HepG2 (cell line): ENCODE measurements around the gene TH. TPM values are rescaled to one million over a fixed set of nuclear protein-coding genes. Genes with fewer than 3 reads are reported as not detected.

Experiments used
- ARNT ChIP-seq: fragments of 450-650 bp; IDR thresholded peaks from 2 replicates; pipeline ENCODE4 v1.6.1; 2017
- HNRNPH1 ChIP-seq: fragments of 200-400 bp; formaldehyde crosslinking; optimal IDR thresholded peaks from 2 replicates; pipeline ENCODE3; 2017; ENCODE audit warnings: mild to moderate bottlenecking, low read depth, low read length
- MIXL1 ChIP-seq: IDR thresholded peaks from 2 replicates; pipeline ENCODE4 v1.6.1; 2016
- NCOA5 ChIP-seq: sonication (generic); formaldehyde crosslinking; IDR thresholded peaks from 2 replicates; pipeline ENCODE4 v1.4.0; 2020; ENCODE audit warnings: missing genetic modification reagents
- NKX3-1 ChIP-seq: sonication (generic); formaldehyde crosslinking; IDR thresholded peaks from 2 replicates; pipeline ENCODE4 v1.5.0; 2020; ENCODE audit warnings: missing genetic modification reagents
- SNAI1 ChIP-seq: sonication (generic); formaldehyde crosslinking; IDR thresholded peaks from 2 replicates; pipeline ENCODE4 v1.5.0; 2020; ENCODE audit warnings: mild to moderate bottlenecking, missing genetic modification reagents, borderline replicate concordance
- SSRP1 ChIP-seq: IDR thresholded peaks from 2 replicates; pipeline ENCODE4 v1.6.1; 2016; ENCODE audit warnings: control low read depth
- ZMYM2 ChIP-seq: sonication (generic); formaldehyde crosslinking; IDR thresholded peaks from 2 replicates; pipeline ENCODE4 v1.8.0; 2022; ENCODE audit warnings: mild to moderate bottlenecking, missing genetic modification reagents
- ZNF136 ChIP-seq: sonication (generic); formaldehyde crosslinking; IDR thresholded peaks from 2 replicates; pipeline ENCODE4 v1.8.1; 2022; ENCODE audit warnings: low read depth, mild to moderate bottlenecking, moderate library complexity, missing genetic modification reagents
- ZNF333 ChIP-seq: sonication (generic); formaldehyde crosslinking; IDR thresholded peaks from 2 replicates; pipeline ENCODE4 v1.4.0; 2020; ENCODE audit warnings: mild to moderate bottlenecking, missing genetic modification reagents, borderline replicate concordance
- ZSCAN12 ChIP-seq: sonication (generic); formaldehyde crosslinking; IDR thresholded peaks from 2 replicates; pipeline ENCODE4 v1.9.0; 2021; ENCODE audit warnings: mild to moderate bottlenecking, missing genetic modification reagents
- polyA plus RNA-seq, 8 experiments: library from polyadenylated mRNA; depleted of rRNA in 3 of 8; stranded (reverse) in 7 of 8; unstranded in 1 of 8; fragments of >200 nt; fragmentation: Illumina TruSeq in 4 of 8; extraction: Trizol in 4 of 8; gene quantifications; 2 replicates each; pipeline versions ENCODE4 v1.2.1 to v1.2.3, GENCODE V29; 2011 to 2016; ENCODE audit warnings: low read depth in 4 of 8, missing spikeins in 1 of 8, mixed read lengths in 1 of 8; ENCODE audit not compliant: insufficient read depth in 1 of 8
- total RNA-seq, 5 experiments: library from RNA; depleted of rRNA; stranded (reverse); fragments of >200 nt; fragmentation: Illumina TruSeq; extraction: Trizol; gene quantifications; 2 replicates each; pipeline ENCODE4 v1.2.3, GENCODE V29; 2016; ENCODE audit warnings: low read depth in 1 of 5
- TF ChIP-seq, protein P1 (sequence below): IDR thresholded peaks from 2 replicates; pipeline ENCODE4 v1.6.1; 2016; ENCODE audit warnings: missing genetic modification reagents, missing compliant biosample characterization
- TF ChIP-seq, protein P2 (sequence below): IDR thresholded peaks from 2 replicates; pipeline ENCODE4 v1.6.1; 2016; ENCODE audit warnings: control low read depth
- TF ChIP-seq, protein P3 (sequence below): sonication (generic); formaldehyde crosslinking; conservative IDR thresholded peaks from 2 replicates; pipeline ENCODE4 v1.4.0; 2020; ENCODE audit warnings: missing genetic modification reagents
- TF ChIP-seq, protein P4 (sequence below): sonication (generic); formaldehyde crosslinking; IDR thresholded peaks from 2 replicates; pipeline ENCODE4 v1.4.0; 2020; ENCODE audit warnings: missing genetic modification reagents, borderline replicate concordance
- TF ChIP-seq, protein P5 (sequence below): sonication (generic); formaldehyde crosslinking; IDR thresholded peaks from 2 replicates; pipeline ENCODE4 v1.4.0; 2020; ENCODE audit warnings: missing genetic modification reagents
- TF ChIP-seq, protein P6 (sequence below): IDR thresholded peaks from 2 replicates; pipeline ENCODE4 v1.6.1; 2012; ENCODE audit warnings: low read depth, low read length, improper control_type of control experiment
- TF ChIP-seq, protein P7 (sequence below): conservative IDR thresholded peaks from 2 replicates; pipeline ENCODE4 v1.6.1; 2018; ENCODE audit warnings: missing genetic modification reagents

TH gene
- total and polyA plus RNA-seq, 2 of the 13 experiments (the other 11 are each of a cell fraction or from before 2014, with no cell fraction given) = 0.36 TPM; not detected in 1

DNA sequence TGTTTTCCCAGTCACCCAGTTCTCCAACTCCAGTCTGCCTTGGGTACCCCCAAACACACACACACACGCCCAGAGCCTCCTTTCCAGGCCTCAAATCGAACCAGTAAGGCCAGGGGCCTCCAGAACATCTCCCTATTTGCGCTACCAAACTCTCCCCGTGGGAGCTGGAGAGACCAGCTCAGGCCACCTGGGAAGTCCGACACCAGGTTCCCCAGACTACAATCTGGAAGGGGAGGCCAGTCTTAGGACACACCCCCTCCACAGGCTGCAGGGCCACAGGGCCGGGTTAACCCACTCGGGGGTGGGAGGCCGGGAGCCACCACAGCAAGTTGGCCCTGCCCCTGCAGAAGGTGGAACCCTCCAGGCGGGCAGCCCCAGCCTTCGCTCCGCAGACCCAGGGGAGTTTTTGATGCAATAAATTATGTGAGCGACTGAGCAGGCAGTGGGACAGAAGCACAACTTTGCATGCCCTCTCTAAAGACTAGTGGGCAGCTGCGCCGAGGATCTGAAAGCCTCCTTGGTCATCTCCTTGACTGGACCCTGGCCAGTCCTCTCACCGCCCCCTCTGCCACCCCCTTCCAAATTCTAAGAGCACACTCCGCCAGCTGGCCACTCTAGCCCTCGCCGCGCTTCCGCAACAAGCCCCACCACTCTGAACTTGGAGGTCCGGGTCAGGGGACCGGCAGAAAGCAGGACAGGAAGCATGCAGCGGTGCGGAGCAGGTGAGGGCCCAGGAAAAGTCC, 35.2 kb downstream of the TH start (continued):
- TF ChIP-seq ARNT = no peak
- TF ChIP-seq, protein P1, sequence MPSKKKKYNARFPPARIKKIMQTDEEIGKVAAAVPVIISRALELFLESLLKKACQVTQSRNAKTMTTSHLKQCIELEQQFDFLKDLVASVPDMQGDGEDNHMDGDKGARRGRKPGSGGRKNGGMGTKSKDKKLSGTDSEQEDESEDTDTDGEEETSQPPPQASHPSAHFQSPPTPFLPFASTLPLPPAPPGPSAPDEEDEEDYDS (CRISPR knock-in tag) = no peak
- no peak for TF ChIP-seq ZNF136 (CRISPR knock-in tag)
- no peak for TF ChIP-seq NCOA5
- TF ChIP-seq, protein P2, sequence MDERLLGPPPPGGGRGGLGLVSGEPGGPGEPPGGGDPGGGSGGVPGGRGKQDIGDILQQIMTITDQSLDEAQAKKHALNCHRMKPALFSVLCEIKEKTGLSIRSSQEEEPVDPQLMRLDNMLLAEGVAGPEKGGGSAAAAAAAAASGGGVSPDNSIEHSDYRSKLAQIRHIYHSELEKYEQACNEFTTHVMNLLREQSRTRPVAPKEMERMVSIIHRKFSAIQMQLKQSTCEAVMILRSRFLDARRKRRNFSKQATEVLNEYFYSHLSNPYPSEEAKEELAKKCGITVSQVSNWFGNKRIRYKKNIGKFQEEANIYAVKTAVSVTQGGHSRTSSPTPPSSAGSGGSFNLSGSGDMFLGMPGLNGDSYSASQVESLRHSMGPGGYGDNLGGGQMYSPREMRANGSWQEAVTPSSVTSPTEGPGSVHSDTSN = no peak
- TF ChIP-seq SSRP1 (CRISPR knock-in tag) = peak; percentile 94; the same call in 1 of the 2 replicates
- no peak for TF ChIP-seq ZMYM2
- TF ChIP-seq SNAI1 (CRISPR knock-in tag) = 0 out of 2 replicates have a peak, but pooled peaks have one; percentile 55
- TF ChIP-seq, protein P3, sequence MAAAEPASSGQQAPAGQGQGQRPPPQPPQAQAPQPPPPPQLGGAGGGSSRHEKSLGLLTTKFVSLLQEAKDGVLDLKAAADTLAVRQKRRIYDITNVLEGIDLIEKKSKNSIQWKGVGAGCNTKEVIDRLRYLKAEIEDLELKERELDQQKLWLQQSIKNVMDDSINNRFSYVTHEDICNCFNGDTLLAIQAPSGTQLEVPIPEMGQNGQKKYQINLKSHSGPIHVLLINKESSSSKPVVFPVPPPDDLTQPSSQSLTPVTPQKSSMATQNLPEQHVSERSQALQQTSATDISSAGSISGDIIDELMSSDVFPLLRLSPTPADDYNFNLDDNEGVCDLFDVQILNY (CRISPR knock-in tag) = no peak
- no peak for TF ChIP-seq MIXL1 (CRISPR knock-in tag)
- TF ChIP-seq, protein P4, sequence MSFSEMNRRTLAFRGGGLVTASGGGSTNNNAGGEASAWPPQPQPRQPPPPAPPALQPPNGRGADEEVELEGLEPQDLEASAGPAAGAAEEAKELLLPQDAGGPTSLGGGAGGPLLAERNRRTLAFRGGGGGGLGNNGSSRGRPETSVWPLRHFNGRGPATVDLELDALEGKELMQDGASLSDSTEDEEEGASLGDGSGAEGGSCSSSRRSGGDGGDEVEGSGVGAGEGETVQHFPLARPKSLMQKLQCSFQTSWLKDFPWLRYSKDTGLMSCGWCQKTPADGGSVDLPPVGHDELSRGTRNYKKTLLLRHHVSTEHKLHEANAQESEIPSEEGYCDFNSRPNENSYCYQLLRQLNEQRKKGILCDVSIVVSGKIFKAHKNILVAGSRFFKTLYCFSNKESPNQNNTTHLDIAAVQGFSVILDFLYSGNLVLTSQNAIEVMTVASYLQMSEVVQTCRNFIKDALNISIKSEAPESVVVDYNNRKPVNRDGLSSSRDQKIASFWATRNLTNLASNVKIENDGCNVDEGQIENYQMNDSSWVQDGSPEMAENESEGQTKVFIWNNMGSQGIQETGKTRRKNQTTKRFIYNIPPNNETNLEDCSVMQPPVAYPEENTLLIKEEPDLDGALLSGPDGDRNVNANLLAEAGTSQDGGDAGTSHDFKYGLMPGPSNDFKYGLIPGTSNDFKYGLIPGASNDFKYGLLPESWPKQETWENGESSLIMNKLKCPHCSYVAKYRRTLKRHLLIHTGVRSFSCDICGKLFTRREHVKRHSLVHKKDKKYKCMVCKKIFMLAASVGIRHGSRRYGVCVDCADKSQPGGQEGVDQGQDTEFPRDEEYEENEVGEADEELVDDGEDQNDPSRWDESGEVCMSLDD (CRISPR knock-in tag) = no peak
- TF ChIP-seq ZSCAN12 (CRISPR knock-in tag) = no peak
- no peak for TF ChIP-seq HNRNPH1
- TF ChIP-seq, protein P5, sequence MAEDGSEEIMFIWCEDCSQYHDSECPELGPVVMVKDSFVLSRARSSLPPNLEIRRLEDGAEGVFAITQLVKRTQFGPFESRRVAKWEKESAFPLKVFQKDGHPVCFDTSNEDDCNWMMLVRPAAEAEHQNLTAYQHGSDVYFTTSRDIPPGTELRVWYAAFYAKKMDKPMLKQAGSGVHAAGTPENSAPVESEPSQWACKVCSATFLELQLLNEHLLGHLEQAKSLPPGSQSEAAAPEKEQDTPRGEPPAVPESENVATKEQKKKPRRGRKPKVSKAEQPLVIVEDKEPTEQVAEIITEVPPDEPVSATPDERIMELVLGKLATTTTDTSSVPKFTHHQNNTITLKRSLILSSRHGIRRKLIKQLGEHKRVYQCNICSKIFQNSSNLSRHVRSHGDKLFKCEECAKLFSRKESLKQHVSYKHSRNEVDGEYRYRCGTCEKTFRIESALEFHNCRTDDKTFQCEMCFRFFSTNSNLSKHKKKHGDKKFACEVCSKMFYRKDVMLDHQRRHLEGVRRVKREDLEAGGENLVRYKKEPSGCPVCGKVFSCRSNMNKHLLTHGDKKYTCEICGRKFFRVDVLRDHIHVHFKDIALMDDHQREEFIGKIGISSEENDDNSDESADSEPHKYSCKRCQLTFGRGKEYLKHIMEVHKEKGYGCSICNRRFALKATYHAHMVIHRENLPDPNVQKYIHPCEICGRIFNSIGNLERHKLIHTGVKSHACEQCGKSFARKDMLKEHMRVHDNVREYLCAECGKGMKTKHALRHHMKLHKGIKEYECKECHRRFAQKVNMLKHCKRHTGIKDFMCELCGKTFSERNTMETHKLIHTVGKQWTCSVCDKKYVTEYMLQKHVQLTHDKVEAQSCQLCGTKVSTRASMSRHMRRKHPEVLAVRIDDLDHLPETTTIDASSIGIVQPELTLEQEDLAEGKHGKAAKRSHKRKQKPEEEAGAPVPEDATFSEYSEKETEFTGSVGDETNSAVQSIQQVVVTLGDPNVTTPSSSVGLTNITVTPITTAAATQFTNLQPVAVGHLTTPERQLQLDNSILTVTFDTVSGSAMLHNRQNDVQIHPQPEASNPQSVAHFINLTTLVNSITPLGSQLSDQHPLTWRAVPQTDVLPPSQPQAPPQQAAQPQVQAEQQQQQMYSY (CRISPR knock-in tag) = no peak
- TF ChIP-seq ZNF333 (CRISPR knock-in tag) = no peak
- TF ChIP-seq, protein P6, sequence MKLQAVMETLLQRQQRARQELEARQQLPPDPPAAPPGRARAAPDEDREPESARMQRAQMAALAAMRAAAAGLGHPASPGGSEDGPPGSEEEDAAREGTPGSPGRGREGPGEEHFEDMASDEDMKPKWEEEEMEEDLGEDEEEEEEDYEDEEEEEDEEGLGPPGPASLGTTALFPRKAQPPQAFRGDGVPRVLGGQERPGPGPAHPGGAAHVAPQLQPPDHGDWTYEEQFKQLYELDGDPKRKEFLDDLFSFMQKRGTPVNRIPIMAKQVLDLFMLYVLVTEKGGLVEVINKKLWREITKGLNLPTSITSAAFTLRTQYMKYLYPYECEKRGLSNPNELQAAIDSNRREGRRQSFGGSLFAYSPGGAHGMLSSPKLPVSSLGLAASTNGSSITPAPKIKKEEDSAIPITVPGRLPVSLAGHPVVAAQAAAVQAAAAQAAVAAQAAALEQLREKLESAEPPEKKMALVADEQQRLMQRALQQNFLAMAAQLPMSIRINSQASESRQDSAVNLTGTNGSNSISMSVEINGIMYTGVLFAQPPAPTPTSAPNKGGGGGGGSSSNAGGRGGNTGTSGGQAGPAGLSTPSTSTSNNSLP = no peak
- TF ChIP-seq, protein P7, sequence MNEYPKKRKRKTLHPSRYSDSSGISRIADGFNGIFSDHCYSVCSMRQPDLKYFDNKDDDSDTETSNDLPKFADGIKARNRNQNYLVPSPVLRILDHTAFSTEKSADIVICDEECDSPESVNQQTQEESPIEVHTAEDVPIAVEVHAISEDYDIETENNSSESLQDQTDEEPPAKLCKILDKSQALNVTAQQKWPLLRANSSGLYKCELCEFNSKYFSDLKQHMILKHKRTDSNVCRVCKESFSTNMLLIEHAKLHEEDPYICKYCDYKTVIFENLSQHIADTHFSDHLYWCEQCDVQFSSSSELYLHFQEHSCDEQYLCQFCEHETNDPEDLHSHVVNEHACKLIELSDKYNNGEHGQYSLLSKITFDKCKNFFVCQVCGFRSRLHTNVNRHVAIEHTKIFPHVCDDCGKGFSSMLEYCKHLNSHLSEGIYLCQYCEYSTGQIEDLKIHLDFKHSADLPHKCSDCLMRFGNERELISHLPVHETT = no peak
- no peak for TF ChIP-seq NKX3-1 (CRISPR knock-in tag)
